HepG2 (cell line): Measurements from ENCODE around the gene SLC12A9. TPM values are rescaled to one million over a fixed set of nuclear protein-coding genes. Genes with fewer than 3 reads are reported as not detected.

Experiments
- CREM ChIP-seq, 2 experiments: sonication (generic) in 1 of 2; formaldehyde crosslinking in 1 of 2; IDR thresholded peaks; 2 replicates each; pipeline versions ENCODE4 v1.4.0 to v1.6.1; 2016 to 2020; ENCODE audit warnings: antibody characterized with exemption in 1 of 2, mild to moderate bottlenecking in 1 of 2, missing genetic modification reagents in 1 of 2
- EZH2 ChIP-seq: conservative IDR thresholded peaks from 2 replicates; pipeline ENCODE4 v1.6.1; 2012; ENCODE audit warnings: mild to moderate bottlenecking, low read depth, low read length, moderate library complexity
- FOXC1 ChIP-seq: sonication (generic); formaldehyde crosslinking; IDR thresholded peaks from 2 replicates; pipeline ENCODE4 v1.8.0; 2022; ENCODE audit warnings: mild to moderate bottlenecking, missing genetic modification reagents, borderline replicate concordance
- GABPA ChIP-seq, 2 experiments: IDR thresholded peaks; 2 replicates each; pipeline ENCODE4 v1.6.1; 2011 to 2016; ENCODE audit warnings: low read depth in 2 of 2, low read length in 1 of 2, missing biosample characterization in 1 of 2, missing genetic modification characterization in 1 of 2
- GATAD1 ChIP-seq: IDR thresholded peaks from 2 replicates; pipeline ENCODE4 v1.6.1; 2016; ENCODE audit warnings: missing genetic modification reagents, missing compliant biosample characterization
- HES4 ChIP-seq: sonication (generic); formaldehyde crosslinking; IDR thresholded peaks from 2 replicates; pipeline ENCODE4 v1.9.0; 2021; ENCODE audit warnings: mild to moderate bottlenecking, missing genetic modification reagents, borderline replicate concordance
- HNF4A ChIP-seq: sonication (generic); formaldehyde crosslinking; IDR thresholded peaks from 2 replicates; pipeline ENCODE4 v1.4.0; 2020; ENCODE audit warnings: missing genetic modification reagents
- IKZF4 ChIP-seq: sonication (generic); formaldehyde crosslinking; IDR thresholded peaks from 2 replicates; pipeline ENCODE4 v1.5.1; 2020; ENCODE audit warnings: borderline replicate concordance, mild to moderate bottlenecking, low read depth, missing genetic modification reagents; ENCODE audit errors: not compliant biosample characterization
- KDM3A ChIP-seq: IDR thresholded peaks from 2 replicates; pipeline ENCODE4 v1.6.1; 2018; ENCODE audit warnings: low read depth, missing compliant biosample characterization
- MAFG ChIP-seq: sonication (generic); formaldehyde crosslinking; IDR thresholded peaks from 2 replicates; pipeline ENCODE4 v1.5.1; 2020; ENCODE audit warnings: mild to moderate bottlenecking, missing genetic modification reagents
- MAFK ChIP-seq, 2 experiments: IDR thresholded peaks in 1 of 2; conservative IDR thresholded peaks in 1 of 2; 2 replicates each; pipeline ENCODE4 v1.6.1; 2011; ENCODE audit warnings: improper control_type of control experiment in 2 of 2, low read length in 2 of 2
- SALL1 ChIP-seq: sonication (generic); formaldehyde crosslinking; IDR thresholded peaks from 2 replicates; pipeline ENCODE4 v1.8.0; 2022; ENCODE audit warnings: mild to moderate bottlenecking, missing genetic modification reagents
- SP2 ChIP-seq: sonication (generic); formaldehyde crosslinking; IDR thresholded peaks from 2 replicates; pipeline ENCODE4 v1.5.1; 2020; ENCODE audit warnings: mild to moderate bottlenecking, missing genetic modification reagents
- SRSF9 ChIP-seq: fragments of 200-400 bp; formaldehyde crosslinking; IDR thresholded peaks from 2 replicates; pipeline ENCODE4 v1.6.1; 2018; ENCODE audit warnings: borderline replicate concordance, mild to moderate bottlenecking, low read depth, low read length; ENCODE audit not compliant: insufficient read depth, poor library complexity, severe bottlenecking
- TBL1XR1 ChIP-seq: fragments of 150-350 bp; IDR thresholded peaks from 2 replicates; pipeline ENCODE4 v1.6.1; 2014; ENCODE audit warnings: borderline replicate concordance, low read length; ENCODE audit not compliant: partially characterized antibody
- ZFY ChIP-seq: sonication (generic); formaldehyde crosslinking; IDR thresholded peaks from 2 replicates; pipeline ENCODE4 v1.4.0; 2020; ENCODE audit warnings: missing genetic modification reagents
- ZMAT5 ChIP-seq: sonication (generic); formaldehyde crosslinking; IDR thresholded peaks from 2 replicates; pipeline ENCODE4 v1.5.0; 2020; ENCODE audit warnings: mild to moderate bottlenecking, low read depth, missing genetic modification reagents, borderline replicate concordance
- ZNF234 ChIP-seq: sonication (generic); formaldehyde crosslinking; conservative IDR thresholded peaks from 2 replicates; pipeline ENCODE4 v1.5.1; 2020; ENCODE audit warnings: mild to moderate bottlenecking, missing genetic modification reagents
- ZNF331 ChIP-seq: sonication (generic); formaldehyde crosslinking; IDR thresholded peaks from 2 replicates; pipeline ENCODE4 v1.4.0; 2020; ENCODE audit warnings: missing genetic modification reagents
- ZNF564 ChIP-seq: sonication (generic); formaldehyde crosslinking; IDR thresholded peaks from 2 replicates; pipeline ENCODE4 v1.8.1; 2023; ENCODE audit warnings: mild to moderate bottlenecking, missing genetic modification reagents
- ZNF772 ChIP-seq: sonication (generic); formaldehyde crosslinking; IDR thresholded peaks from 2 replicates; pipeline ENCODE4 v1.5.0; 2020; ENCODE audit warnings: mild to moderate bottlenecking, missing genetic modification reagents
- polyA plus RNA-seq, 8 experiments: library from polyadenylated mRNA; depleted of rRNA in 3 of 8; stranded (reverse) in 7 of 8; unstranded in 1 of 8; fragments of >200 nt; fragmentation: Illumina TruSeq in 4 of 8; extraction: Trizol in 4 of 8; gene quantifications; 2 replicates each; pipeline versions ENCODE4 v1.2.1 to v1.2.3, GENCODE V29; 2011 to 2016; ENCODE audit warnings: low read depth in 4 of 8, missing spikeins in 1 of 8, mixed read lengths in 1 of 8; ENCODE audit not compliant: insufficient read depth in 1 of 8
- total RNA-seq, 5 experiments: library from RNA; depleted of rRNA; stranded (reverse); fragments of >200 nt; fragmentation: Illumina TruSeq; extraction: Trizol; gene quantifications; 2 replicates each; pipeline ENCODE4 v1.2.3, GENCODE V29; 2016; ENCODE audit warnings: low read depth in 1 of 5
- TF ChIP-seq, protein P1 (sequence below): sonication (generic); formaldehyde crosslinking; IDR thresholded peaks from 2 replicates; pipeline ENCODE4 v1.4.0; 2020; ENCODE audit warnings: missing genetic modification reagents, borderline replicate concordance
- TF ChIP-seq, protein P2 (sequence below): sonication (generic); IDR thresholded peaks from 2 replicates; pipeline ENCODE4 v1.6.1; 2016; ENCODE audit warnings: low read depth, borderline replicate concordance

The SLC12A9 gene
- total and polyA plus RNA-seq, 2 of the 13 experiments (the other 11 are each of a cell fraction or from before 2014, with no cell fraction given) = 8.7 to 16.6 TPM

DNA sequence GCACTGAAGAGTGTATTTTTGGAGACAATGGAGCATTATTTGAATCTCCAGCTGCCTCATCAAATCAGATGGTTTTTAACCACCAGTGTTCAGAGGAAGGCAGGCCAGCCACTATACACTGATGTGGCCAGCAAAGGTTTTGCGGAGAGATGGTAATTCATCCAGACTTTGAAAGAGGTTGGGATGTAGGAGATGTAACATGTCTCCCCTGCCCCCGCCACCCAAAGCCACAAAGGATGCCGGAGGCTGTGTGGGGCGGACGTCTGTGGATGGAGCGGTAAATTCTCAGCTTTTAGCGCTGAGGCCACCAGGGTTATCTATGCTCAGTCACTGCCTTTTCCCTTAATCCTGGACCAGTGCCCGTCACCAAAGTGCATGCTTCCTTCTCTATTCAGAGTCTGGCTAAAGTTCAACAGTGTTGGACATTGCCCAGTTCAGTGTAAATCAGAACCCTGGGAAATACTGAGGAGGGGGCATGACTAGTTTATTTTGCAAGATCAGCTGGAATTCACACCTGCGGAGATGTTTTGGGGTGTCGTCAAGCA lies 11.0 kb downstream of the SLC12A9 start (continued):
- no peak for TF ChIP-seq GATAD1 (CRISPR knock-in tag)
- no peak for TF ChIP-seq SP2
- no peak for TF ChIP-seq ZNF234 (CRISPR knock-in tag)
- TF ChIP-seq GABPA (IDR thresholded peaks at IDR 0.05; ENCODE audit: low read depth, low read length) = no peak
- no peak for TF ChIP-seq GABPA (CRISPR knock-in tag; IDR thresholded peaks at IDR 0.05; ENCODE audit: low read depth)
- no peak for TF ChIP-seq ZMAT5 (CRISPR knock-in tag)
- no peak for TF ChIP-seq MAFG (CRISPR knock-in tag)
- no peak for TF ChIP-seq SRSF9
- peak; percentile 83 for TF ChIP-seq HNF4A (CRISPR knock-in tag)
- TF ChIP-seq MAFK (conservative IDR thresholded peaks at IDR 0.05 in 1 of 2, IDR thresholded peaks at IDR 0.05 in 1 of 2; ENCODE audit: low read length in 2 of 2) = peak; percentile 91 to 92
- TF ChIP-seq FOXC1 = 0 out of 2 replicates have a peak, but pooled peaks have one; percentile 15
- TF ChIP-seq CREM (IDR thresholded peaks at IDR 0.05) = no peak
- TF ChIP-seq CREM (CRISPR knock-in tag; IDR thresholded peaks at IDR 0.05) = no peak
- TF ChIP-seq KDM3A (CRISPR knock-in tag) = no peak
- no peak for TF ChIP-seq ZNF772 (CRISPR knock-in tag)
- no peak for TF ChIP-seq ZNF331
- TF ChIP-seq ZNF564 (CRISPR knock-in tag) = no peak
- TF ChIP-seq, protein P1, sequence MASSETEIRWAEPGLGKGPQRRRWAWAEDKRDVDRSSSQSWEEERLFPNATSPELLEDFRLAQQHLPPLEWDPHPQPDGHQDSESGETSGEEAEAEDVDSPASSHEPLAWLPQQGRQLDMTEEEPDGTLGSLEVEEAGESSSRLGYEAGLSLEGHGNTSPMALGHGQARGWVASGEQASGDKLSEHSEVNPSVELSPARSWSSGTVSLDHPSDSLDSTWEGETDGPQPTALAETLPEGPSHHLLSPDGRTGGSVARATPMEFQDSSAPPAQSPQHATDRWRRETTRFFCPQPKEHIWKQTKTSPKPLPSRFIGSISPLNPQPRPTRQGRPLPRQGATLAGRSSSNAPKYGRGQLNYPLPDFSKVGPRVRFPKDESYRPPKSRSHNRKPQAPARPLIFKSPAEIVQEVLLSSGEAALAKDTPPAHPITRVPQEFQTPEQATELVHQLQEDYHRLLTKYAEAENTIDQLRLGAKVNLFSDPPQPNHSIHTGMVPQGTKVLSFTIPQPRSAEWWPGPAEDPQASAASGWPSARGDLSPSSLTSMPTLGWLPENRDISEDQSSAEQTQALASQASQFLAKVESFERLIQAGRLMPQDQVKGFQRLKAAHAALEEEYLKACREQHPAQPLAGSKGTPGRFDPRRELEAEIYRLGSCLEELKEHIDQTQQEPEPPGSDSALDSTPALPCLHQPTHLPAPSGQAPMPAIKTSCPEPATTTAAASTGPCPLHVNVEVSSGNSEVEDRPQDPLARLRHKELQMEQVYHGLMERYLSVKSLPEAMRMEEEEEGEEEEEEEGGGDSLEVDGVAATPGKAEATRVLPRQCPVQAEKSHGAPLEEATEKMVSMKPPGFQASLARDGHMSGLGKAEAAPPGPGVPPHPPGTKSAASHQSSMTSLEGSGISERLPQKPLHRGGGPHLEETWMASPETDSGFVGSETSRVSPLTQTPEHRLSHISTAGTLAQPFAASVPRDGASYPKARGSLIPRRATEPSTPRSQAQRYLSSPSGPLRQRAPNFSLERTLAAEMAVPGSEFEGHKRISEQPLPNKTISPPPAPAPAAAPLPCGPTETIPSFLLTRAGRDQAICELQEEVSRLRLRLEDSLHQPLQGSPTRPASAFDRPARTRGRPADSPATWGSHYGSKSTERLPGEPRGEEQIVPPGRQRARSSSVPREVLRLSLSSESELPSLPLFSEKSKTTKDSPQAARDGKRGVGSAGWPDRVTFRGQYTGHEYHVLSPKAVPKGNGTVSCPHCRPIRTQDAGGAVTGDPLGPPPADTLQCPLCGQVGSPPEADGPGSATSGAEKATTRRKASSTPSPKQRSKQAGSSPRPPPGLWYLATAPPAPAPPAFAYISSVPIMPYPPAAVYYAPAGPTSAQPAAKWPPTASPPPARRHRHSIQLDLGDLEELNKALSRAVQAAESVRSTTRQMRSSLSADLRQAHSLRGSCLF (CRISPR knock-in tag) = no peak
- no peak for TF ChIP-seq TBL1XR1
- TF ChIP-seq ZFY (CRISPR knock-in tag) = no peak
- TF ChIP-seq, protein P2, sequence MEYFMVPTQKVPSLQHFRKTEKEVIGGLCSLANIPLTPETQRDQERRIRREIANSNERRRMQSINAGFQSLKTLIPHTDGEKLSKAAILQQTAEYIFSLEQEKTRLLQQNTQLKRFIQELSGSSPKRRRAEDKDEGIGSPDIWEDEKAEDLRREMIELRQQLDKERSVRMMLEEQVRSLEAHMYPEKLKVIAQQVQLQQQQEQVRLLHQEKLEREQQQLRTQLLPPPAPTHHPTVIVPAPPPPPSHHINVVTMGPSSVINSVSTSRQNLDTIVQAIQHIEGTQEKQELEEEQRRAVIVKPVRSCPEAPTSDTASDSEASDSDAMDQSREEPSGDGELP = 0 out of 2 replicates have a peak, but pooled peaks have one; percentile 39
- no peak for TF ChIP-seq IKZF4 (CRISPR knock-in tag)
- TF ChIP-seq HES4 (CRISPR knock-in tag) = no peak
- TF ChIP-seq EZH2 = no peak
- 0 out of 2 replicates have a peak, but pooled peaks have one; percentile 20 for TF ChIP-seq SALL1 (CRISPR knock-in tag)
